MM.1S (cell line): Measurements from ENCODE around the gene DRAM1.

Experiments
- DNase-seq: peaks from one replicate; pipeline ENCODE4 v3.0.0-alpha.2; 2015
- H2AFZ ChIP-seq: fragments of 300-600 bp; sonication (generic); 2 replicates; pipeline ENCODE4 v1.6.0; 2016; ENCODE audit warnings: antibody characterized with exemption, low read length
- H3F3A ChIP-seq: fragments of 300-600 bp; sonication (generic); 2 replicates; pipeline ENCODE4 v1.6.1; 2016; ENCODE audit warnings: mild to moderate bottlenecking, antibody characterized with exemption, low read length, moderate library complexity, mixed read lengths; ENCODE audit not compliant: insufficient read depth
- H3K27ac ChIP-seq: fragments of 300-600 bp; sonication (generic); 2 replicates; pipeline ENCODE4 v1.5.1; 2016; ENCODE audit warnings: mild to moderate bottlenecking, low read length
- H3K27me3 ChIP-seq: fragments of 300-600 bp; sonication (generic); replicated peaks from 2 replicates; pipeline ENCODE4 v1.6.0; 2016; ENCODE audit warnings: low read length; ENCODE audit not compliant: insufficient read depth
- H3K36me3 ChIP-seq: fragments of 300-600 bp; sonication (generic); replicated peaks from 2 replicates; pipeline ENCODE4 v1.6.1; 2016; ENCODE audit warnings: mild to moderate bottlenecking, low read length, mixed read lengths; ENCODE audit not compliant: insufficient read depth
- H3K4me1 ChIP-seq: fragments of 300-600 bp; sonication (generic); 2 replicates; pipeline ENCODE4 v1.6.1; 2016; ENCODE audit warnings: low read length, mixed read lengths
- H3K4me2 ChIP-seq: fragments of 300-600 bp; sonication (generic); 2 replicates; pipeline ENCODE4 v1.6.0; 2016; ENCODE audit warnings: low read depth, low read length
- H3K4me3 ChIP-seq: fragments of 300-600 bp; sonication (generic); 2 replicates; pipeline ENCODE4 v1.5.1; 2016; ENCODE audit warnings: low read length, mixed read lengths
- H3K79me2 ChIP-seq: fragments of 300-600 bp; sonication (generic); 2 replicates; pipeline ENCODE4 v1.6.1; 2016; ENCODE audit warnings: mixed run types, low read length, mixed read lengths
- H3K9ac ChIP-seq: fragments of 300-600 bp; sonication (generic); 2 replicates; pipeline ENCODE4 v1.6.1; 2016; ENCODE audit warnings: low read length, mixed read lengths
- H3K9me2 ChIP-seq: fragments of 300-600 bp; sonication (generic); replicated peaks from 2 replicates; pipeline ENCODE4 v1.6.1; 2016; ENCODE audit warnings: mild to moderate bottlenecking, low read length, mixed read lengths; ENCODE audit not compliant: insufficient read depth
- H3K9me3 ChIP-seq: fragments of 300-600 bp; sonication (generic); replicated peaks from 2 replicates; pipeline ENCODE4 v1.6.1; 2016; ENCODE audit warnings: mild to moderate bottlenecking, low read length, mixed read lengths; ENCODE audit not compliant: insufficient read depth
- H4K20me1 ChIP-seq: fragments of 300-600 bp; sonication (generic); 2 replicates; pipeline ENCODE4 v1.6.1; 2016; ENCODE audit warnings: mild to moderate bottlenecking, low read length, moderate library complexity, mixed read lengths; ENCODE audit not compliant: insufficient read depth
- EZH2 ChIP-seq: fragments of 300-600 bp; sonication (generic); optimal IDR thresholded peaks from 2 replicates; pipeline ENCODE3; 2017; ENCODE audit warnings: low read depth, mild to moderate bottlenecking, antibody characterized with exemption, low read length, mixed read lengths
- EZH2phosphoT487 ChIP-seq: fragments of 300-600 bp; sonication (generic); IDR thresholded peaks from 2 replicates; pipeline ENCODE4 v1.6.1; 2018; ENCODE audit warnings: antibody characterized with exemption, low read length
- TF ChIP-seq, protein P1 (sequence below): fragments of 300-600 bp; sonication (generic); IDR thresholded peaks from 2 replicates; pipeline ENCODE4 v1.5.1; 2016; ENCODE audit warnings: antibody characterized with exemption, low read length, mixed read lengths

DRAM1 gene

DNA sequence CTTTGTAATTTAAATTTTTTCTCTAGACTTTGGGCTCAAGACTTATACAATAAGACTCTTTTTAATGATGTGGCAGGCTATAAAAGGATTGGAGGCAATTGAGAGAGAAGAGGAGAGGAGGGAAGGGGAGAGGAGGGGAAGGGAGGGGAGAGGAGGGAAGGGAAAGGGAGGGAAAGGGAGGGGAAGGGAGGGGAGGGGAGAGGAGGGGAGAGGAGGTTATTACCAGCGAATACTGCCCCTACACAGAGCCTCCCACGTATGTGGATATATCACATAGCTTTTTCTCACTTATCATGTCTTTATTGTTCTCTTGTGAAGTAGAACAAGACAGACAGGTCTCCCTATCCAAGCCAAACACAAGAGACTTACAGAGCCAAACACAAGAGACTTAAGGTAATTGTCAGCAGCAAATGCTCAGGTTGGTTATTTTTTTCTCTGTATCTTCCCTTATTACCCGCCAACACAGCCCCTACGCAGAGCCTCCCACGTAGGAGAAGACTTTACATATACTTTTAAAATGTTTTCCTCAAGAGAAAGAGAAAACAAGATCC lies 63.1 kb downstream of the DRAM1 start:
- H3K4me3 ChIP-seq, result no peak overlapping the region
- no peaks in the 10 kb centered on the region for H4K20me1 ChIP-seq
- H3K9me3 ChIP-seq, result no peaks in the 10 kb centered on the region
- no peaks in the 10 kb centered on the region for H3K79me2 ChIP-seq
- no peak for DNase-seq
- no peaks in the 10 kb centered on the region for H3K27me3 ChIP-seq
- no peak overlapping the region for H3K9ac ChIP-seq
- TF ChIP-seq EZH2phosphoT487 (no peak), EZH2 (no peak)
- TF ChIP-seq, protein P1, sequence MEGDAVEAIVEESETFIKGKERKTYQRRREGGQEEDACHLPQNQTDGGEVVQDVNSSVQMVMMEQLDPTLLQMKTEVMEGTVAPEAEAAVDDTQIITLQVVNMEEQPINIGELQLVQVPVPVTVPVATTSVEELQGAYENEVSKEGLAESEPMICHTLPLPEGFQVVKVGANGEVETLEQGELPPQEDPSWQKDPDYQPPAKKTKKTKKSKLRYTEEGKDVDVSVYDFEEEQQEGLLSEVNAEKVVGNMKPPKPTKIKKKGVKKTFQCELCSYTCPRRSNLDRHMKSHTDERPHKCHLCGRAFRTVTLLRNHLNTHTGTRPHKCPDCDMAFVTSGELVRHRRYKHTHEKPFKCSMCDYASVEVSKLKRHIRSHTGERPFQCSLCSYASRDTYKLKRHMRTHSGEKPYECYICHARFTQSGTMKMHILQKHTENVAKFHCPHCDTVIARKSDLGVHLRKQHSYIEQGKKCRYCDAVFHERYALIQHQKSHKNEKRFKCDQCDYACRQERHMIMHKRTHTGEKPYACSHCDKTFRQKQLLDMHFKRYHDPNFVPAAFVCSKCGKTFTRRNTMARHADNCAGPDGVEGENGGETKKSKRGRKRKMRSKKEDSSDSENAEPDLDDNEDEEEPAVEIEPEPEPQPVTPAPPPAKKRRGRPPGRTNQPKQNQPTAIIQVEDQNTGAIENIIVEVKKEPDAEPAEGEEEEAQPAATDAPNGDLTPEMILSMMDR, result no peak
- H2AFZ ChIP-seq, result no peak overlapping the region
- no peaks in the 10 kb centered on the region for H3K36me3 ChIP-seq
- H3K9me2 ChIP-seq, result no peaks in the 10 kb centered on the region
- no peak overlapping the region for H3K27ac ChIP-seq
- H3F3A ChIP-seq, result peaks cover 18% of the 10 kb centered on the region
- H3K4me2 ChIP-seq, result no peak overlapping the region
- peaks cover 38% of the 10 kb centered on the region for H3K4me1 ChIP-seq

DNA sequence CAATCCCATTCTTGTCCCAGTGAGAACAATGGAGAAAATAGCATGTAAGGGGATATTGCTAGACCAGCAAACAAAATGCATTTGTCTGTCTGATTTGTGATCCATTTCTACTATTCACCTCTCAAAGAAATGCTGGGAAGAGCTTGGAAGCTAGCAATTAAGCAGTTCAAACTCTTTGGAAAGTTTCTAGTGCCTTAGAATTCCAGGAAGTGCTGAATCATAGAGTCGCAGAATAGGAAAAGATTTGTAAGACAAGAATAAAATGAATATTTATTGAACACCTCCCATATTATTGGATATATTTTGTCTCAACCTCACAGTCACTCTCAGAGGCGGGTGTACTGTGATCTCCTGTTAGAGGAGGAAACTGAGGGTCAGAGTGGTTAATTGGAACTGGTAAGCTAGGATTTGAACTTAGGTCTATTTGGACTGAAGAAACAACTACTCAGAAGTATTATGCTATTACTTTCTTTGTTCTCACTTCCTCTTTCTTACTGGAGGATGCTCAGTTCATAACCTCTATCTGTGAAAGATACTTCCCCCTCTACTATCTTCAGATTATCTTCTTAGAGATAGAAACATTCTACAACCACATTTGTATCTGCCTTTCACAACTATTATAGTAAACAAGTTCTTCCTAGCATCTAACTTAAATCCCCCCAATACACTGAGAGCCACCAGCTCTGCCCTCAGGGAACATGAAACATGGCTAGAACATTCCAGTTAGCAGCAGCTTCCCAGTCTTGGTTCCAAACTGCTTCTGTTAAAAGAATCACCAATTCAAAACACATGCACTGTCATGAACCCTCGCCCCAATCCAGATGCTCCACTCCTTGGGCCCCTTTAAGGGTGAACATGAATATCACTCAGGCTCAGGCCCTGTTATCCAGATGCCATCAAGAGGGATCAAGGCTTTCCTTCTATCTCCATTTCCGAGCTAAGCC lies 64.2 kb downstream of the DRAM1 start:
- no peak overlapping the region for H2AFZ ChIP-seq
- DNase-seq, result peak; percentile 41
- no peak overlapping the region for H3K4me3 ChIP-seq
- H3K9me3 ChIP-seq, result no peaks in the 10 kb centered on the region
- H3K79me2 ChIP-seq, result no peaks in the 10 kb centered on the region
- H3K4me1 ChIP-seq, result peaks cover 27% of the 10 kb centered on the region
- H3K9me2 ChIP-seq, result no peaks in the 10 kb centered on the region
- H3K4me2 ChIP-seq, result no peak overlapping the region
- H3K27ac ChIP-seq, result no peak overlapping the region
- H3K36me3 ChIP-seq, result no peaks in the 10 kb centered on the region
- H3F3A ChIP-seq, result peaks cover 9% of the 10 kb centered on the region
- no peaks in the 10 kb centered on the region for H3K27me3 ChIP-seq
- no peaks in the 10 kb centered on the region for H4K20me1 ChIP-seq
- H3K9ac ChIP-seq, result no peak overlapping the region
- TF ChIP-seq, protein P1, result no peak
- TF ChIP-seq EZH2, result no peak
- no peak for TF ChIP-seq EZH2phosphoT487

DNA sequence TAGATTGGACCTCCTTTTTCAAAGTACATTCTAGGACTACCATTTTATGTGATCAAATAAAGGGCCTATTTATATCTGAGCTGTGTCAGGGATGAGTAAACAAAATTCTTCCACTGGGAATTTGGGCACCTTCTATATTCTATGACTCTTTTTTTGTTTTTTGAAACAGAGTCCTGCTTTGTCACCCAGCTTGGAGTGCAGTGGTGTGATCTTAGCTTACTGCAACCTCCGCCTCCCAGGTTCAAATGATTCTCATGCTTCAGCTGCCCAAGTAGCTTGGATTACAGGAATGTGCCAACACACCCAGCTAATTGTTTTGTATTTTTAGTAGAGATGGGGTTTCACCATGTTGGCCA lies 64.8 kb downstream of the DRAM1 start:
- DNase-seq, result no peak
- Histone ChIP-seq H3K79me2 (no peaks in the 10 kb centered on the region), H3K9me3 (no peaks in the 10 kb centered on the region), H3K4me2 (no peak overlapping the region), H4K20me1 (no peaks in the 10 kb centered on the region), H3K4me1 (peaks cover 21% of the 10 kb centered on the region), H3K4me3 (no peak overlapping the region), H3K9ac (no peak overlapping the region), H3K27me3 (no peaks in the 10 kb centered on the region), H3K36me3 (no peaks in the 10 kb centered on the region), H3F3A (0 out of 2 replicates have a peak, but pooled peaks cover 3% of the 10 kb centered on the region), H3K9me2 (no peaks in the 10 kb centered on the region), H2AFZ (no peak overlapping the region), H3K27ac (no peak overlapping the region)
- TF ChIP-seq, protein P1, result no peak
- no peak for TF ChIP-seq EZH2
- TF ChIP-seq EZH2phosphoT487, result no peak
